ENCODE measurements around the gene ATP2A1.

DNA sequence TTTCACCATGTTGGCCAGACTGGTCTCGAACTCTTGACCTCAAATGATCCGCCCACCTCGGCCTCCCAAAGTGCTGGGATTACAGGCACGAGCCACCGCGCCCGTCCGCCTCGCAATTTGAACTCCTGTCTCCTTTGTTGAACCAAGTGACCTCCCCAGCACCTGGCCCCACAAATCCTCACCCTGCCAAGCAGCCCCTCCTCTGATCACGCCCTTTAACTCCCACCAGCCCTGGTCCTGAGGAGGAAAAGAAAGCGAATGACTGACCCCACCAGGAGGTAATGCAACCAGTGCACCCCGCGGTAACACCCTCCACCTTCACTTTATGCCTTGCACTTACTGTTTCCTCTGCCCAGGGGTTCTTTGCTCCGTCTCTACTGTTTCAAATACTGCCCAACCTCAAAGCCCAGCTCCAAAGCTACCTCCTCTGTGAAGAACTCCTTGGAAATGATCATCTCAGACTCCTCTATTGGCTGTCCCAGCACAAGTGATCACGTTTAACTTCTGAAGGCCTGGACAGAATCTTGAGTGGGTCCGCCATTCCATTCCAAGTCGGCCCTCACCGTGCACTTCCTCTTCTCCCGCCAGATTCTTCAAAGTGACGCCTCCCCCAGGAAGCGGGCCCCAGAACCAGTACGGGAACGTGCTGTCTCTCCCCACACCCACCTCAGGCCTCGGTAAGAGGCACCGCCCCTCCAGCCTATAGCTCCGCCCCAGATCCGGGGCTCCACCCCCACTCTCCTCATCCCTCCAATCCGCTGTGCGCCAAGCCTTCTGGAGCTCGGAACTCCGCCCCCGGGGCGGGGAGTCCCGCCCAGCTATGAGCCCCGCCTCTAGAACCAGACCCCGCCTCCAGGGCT is 57.9 kb downstream of the ATP2A1 start:
- TF ChIP-seq EZH2 (IDR thresholded peaks at IDR 0.05) (no peak), EZH2phosphoT487 (IDR thresholded peaks at IDR 0.05) (no peak)
- TF ChIP-seq, protein P1, sequence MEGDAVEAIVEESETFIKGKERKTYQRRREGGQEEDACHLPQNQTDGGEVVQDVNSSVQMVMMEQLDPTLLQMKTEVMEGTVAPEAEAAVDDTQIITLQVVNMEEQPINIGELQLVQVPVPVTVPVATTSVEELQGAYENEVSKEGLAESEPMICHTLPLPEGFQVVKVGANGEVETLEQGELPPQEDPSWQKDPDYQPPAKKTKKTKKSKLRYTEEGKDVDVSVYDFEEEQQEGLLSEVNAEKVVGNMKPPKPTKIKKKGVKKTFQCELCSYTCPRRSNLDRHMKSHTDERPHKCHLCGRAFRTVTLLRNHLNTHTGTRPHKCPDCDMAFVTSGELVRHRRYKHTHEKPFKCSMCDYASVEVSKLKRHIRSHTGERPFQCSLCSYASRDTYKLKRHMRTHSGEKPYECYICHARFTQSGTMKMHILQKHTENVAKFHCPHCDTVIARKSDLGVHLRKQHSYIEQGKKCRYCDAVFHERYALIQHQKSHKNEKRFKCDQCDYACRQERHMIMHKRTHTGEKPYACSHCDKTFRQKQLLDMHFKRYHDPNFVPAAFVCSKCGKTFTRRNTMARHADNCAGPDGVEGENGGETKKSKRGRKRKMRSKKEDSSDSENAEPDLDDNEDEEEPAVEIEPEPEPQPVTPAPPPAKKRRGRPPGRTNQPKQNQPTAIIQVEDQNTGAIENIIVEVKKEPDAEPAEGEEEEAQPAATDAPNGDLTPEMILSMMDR (IDR thresholded peaks at IDR 0.05) = no peak

Measured in neural progenitor cell (in vitro differentiated cells).